ENCODE results near the gene CAP2. TPM values are rescaled to one million over a fixed set of nuclear protein-coding genes. Genes with fewer than 3 reads are reported as not detected.

Gene CAP2
- total and polyA plus RNA-seq, 2 experiments from 2014 or later, result 6.7 to 9.1 TPM

- H3F3A ChIP-seq (replicated peaks; ENCODE audit: low read depth), result no peaks in the 10 kb centered on the region
- peak; percentile 77 for ATAC-seq
- peaks cover 6% of the 10 kb centered on the region; the same call in 1 of the 3 replicates for H3K9me3 Mint-ChIP-seq
- no peaks in the 10 kb centered on the region for H3K9me2 ChIP-seq (ENCODE audit: insufficient read depth)
- no peaks in the 10 kb centered on the region for H3K36me3 ChIP-seq (ENCODE audit: insufficient read depth)
- peak overlapping the region; percentile 97 for H3K27ac Mint-ChIP-seq
- peak overlapping the region; percentile 68 for H3K27ac ChIP-seq (ENCODE audit: low read depth)
- peak overlapping the region; percentile 7 for H2AFZ ChIP-seq
- H3K4me1 ChIP-seq (ENCODE audit: insufficient read depth), result peaks cover 9% of the 10 kb centered on the region; the same call in 1 of the 2 replicates
- H3K36me3 Mint-ChIP-seq (ENCODE audit: low read depth), result peaks cover 26% of the 10 kb centered on the region; the same call in 2 of the 3 replicates
- H3K4me2 ChIP-seq, result peak overlapping the region; percentile 73
- peaks cover 32% of the 10 kb centered on the region for H3K79me2 ChIP-seq (replicated peaks; ENCODE audit: insufficient read depth)
- peak overlapping the region; percentile 91 for H3K4me3 Mint-ChIP-seq
- H3K27me3 Mint-ChIP-seq (ENCODE audit: insufficient read depth, low read depth, poor library complexity), result peaks cover 8% of the 10 kb centered on the region
- H4K20me1 ChIP-seq (replicated peaks; ENCODE audit: insufficient read depth), result no peaks in the 10 kb centered on the region
- no peaks in the 10 kb centered on the region for H3K27me3 ChIP-seq (ENCODE audit: insufficient read depth)
- peak; percentile 87 for DNase-seq (ENCODE audit: low spot score)
- peak overlapping the region; percentile 54 for H3K4me3 ChIP-seq
- no peak for TF ChIP-seq REST (IDR thresholded peaks at IDR 0.05; ENCODE audit: unreplicated experiment)
- no peak for TF ChIP-seq ZNF462 (CRISPR knock-in tag; IDR thresholded peaks at IDR 0.05)
- TF ChIP-seq JUNB (IDR thresholded peaks at IDR 0.05; ENCODE audit: unreplicated experiment), result no peak
- TF ChIP-seq CREB1 (CRISPR knock-in tag; IDR thresholded peaks at IDR 0.05; ENCODE audit: low read depth), result no peak
- TF ChIP-seq ZNF331 (CRISPR knock-in tag; IDR thresholded peaks at IDR 0.05; ENCODE audit: low read depth), result no peak
- TF ChIP-seq NANOG (IDR thresholded peaks at IDR 0.05; ENCODE audit: borderline replicate concordance), result no peak
- TF ChIP-seq EZH2phosphoT487 (IDR thresholded peaks at IDR 0.05; ENCODE audit: unreplicated experiment), result no peak
- H3K4me1 Mint-ChIP-seq, result peaks cover 11% of the 10 kb centered on the region; the same call in 2 of the 3 replicates
Observed at GRCh38 chr6:17393892-17394631, 667 bp downstream of the CAP2 start.

All from GM23338 (cell line).